GM18951 (cell line): Measurements from ENCODE around the gene VTI1A.

Experiments
- POLR2A ChIP-seq: IDR thresholded peaks from 4 replicates; pipeline ENCODE4 v1.6.1; 2011; ENCODE audit warnings: mild to moderate bottlenecking; ENCODE audit not compliant: insufficient read length, insufficient read depth; ENCODE audit errors: extremely low read depth
- in situ Hi-C: fragments of 300-500 bp; cut with MboI; formaldehyde crosslinking; loops from one replicate; pipeline ENCODE4 v1.12.0; 2022; ENCODE audit warnings: low sequenced_read_pairs, mixed read lengths, inconsistent platforms; ENCODE audit not compliant: unreplicated experiment

Gene VTI1A

DNA sequence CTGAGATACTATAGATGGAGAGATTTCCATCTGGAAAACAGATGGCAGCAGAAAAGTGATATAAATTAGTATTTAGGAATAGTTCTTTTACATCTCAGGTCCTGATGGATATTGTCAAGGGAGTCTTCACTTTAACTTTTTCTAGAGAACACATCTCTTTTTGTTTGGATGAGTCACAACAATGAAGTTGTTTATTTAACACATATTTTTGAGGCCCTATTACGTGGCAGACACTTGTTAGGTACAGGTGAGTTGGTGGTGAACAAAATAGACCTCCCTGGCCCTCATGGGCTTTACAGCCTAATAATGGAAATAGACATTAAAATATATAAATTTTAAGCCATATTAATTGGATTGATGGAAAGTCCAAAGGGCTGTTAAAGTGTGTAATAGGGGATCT lies 168.3 kb downstream of the VTI1A start:
- no peak for TF ChIP-seq POLR2A
- in situ Hi-C loops, result no loop called here

DNA sequence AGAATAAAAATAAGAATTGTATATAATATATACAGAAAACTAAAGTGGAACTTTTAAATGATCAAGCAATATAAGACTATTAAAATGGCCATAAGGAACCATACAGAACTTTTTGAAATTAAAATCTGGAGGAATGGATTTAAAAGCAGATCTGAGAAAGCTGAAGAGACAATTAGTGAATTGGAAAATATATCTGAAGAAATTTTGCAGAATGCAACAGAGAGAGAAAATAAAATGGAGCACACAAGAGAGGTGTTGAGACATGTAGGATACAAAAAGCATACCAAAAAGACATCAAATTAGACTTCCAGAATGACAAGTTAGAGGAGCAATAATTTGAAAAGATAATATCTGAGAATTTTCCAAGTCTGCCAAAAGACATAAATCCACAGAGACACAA lies 169.6 kb downstream of the VTI1A start:
- in situ Hi-C loops, result no loop called here
- TF ChIP-seq POLR2A, result no peak

DNA sequence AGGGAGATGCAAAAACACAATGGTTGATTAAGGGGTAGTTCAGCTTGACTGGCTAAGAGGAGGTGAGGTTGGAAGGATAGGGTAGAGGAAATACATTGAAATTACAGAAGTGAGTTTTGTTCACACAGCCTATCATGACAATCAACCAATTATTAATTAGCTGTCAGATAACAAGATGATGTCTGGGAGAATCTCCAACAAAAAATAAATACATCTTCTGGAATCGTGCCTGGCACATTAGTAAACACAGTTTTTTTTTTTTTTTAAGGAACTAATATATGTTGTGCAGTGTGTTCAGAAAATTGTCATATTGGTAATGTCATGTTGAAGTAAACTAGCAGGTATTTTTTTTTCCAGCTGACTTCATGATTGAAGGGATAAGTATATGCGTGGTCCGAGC lies 171.8 kb downstream of the VTI1A start:
- in situ Hi-C loops, result no loop called here
- TF ChIP-seq POLR2A, result no peak

DNA sequence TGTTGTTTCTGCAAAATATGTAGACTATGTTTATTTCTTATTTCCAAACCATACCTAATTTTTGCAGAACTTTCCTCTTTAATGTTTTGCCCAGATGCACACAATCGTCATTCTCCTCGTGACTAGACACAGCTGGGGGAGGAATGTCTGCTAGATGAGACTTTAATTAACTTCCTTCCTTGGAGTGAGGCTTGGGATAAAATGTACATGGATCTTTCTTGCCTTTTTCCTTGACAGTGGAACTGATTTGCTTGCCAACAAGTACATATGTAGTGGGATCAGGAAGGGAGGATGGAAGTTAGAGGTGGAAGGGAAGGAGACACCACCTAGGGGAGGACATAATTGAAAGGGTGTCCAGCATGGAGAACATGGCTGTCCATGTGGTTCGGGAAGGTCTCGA lies 172.5 kb downstream of the VTI1A start:
- in situ Hi-C loops, result no loop called here
- no peak for TF ChIP-seq POLR2A

DNA sequence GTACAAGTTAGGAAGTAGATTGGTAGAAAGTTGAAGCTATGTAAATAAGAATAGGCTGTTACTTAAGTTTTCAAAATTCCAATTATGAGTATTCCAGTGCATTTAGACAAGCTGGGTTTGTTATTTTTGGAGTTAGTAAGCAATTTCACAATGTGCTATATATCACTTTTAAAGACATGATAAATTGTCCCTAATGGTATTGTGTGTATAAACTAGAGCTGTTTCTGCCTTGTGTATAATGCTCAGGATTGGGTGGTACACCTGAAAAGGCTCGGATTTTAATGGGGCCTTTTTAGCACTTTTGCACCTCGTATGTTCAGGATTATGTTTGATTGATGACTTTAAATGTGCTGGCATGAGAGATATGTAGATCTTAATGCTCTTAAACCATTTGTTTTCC lies 175.8 kb downstream of the VTI1A start:
- in situ Hi-C loops, result no loop called here
- TF ChIP-seq POLR2A, result no peak

DNA sequence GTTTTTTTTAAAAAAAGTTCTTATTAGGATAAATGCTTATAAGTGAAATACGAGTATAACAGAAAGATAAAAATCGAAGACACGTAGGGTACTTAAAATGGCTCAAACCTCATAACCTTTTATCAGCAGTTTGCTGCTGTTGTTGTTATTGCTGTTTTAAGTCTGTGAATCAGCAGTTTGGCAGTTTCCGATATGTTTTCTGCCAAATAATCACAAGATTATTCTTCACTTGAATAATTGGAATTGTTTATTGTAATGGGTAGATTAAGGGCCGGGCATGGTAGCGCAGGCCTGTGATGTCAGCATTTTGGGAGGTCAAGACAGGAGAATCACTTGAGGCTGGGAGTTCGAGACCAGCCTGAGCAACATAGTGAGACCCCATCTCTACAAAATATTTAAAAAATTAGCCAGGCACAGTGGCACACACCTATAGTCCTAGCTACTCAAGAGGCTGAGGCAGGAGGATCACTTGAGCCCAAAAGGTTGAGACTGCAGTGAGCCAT lies 177.6 kb downstream of the VTI1A start:
- in situ Hi-C loops, result no loop called here
- TF ChIP-seq POLR2A, result no peak

DNA sequence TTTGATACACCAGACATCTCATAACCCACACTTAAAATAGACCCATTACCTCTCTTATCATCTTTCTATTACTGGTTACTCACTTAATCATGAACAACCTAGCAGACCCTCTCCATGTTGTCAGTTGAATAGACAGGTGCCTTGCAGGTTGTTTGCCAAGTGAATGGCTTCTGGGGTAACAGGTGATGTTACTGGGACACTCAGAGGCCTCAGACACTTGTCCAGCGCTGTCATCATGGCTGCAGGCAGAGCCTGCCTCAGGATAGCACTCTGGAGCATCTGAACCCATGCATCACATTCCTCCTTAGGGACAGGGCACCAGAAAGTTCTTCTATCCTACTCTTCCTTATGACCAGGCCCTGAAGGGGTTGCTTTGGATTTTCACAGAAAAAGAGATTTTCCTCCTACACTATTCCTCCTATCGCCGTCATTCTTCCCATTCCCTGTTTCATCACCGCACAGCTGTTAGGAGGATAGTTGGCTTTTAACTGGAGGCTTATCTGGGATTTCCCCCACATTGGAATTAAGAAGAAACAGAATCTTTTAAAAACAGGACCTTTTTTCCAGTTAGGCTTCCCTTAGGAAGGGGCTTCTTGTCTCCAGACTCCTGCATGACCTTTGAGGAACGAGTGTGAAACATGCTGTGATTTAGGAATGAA lies 182.1 kb downstream of the VTI1A start:
- in situ Hi-C loops, result no loop called here
- TF ChIP-seq POLR2A, result no peak

DNA sequence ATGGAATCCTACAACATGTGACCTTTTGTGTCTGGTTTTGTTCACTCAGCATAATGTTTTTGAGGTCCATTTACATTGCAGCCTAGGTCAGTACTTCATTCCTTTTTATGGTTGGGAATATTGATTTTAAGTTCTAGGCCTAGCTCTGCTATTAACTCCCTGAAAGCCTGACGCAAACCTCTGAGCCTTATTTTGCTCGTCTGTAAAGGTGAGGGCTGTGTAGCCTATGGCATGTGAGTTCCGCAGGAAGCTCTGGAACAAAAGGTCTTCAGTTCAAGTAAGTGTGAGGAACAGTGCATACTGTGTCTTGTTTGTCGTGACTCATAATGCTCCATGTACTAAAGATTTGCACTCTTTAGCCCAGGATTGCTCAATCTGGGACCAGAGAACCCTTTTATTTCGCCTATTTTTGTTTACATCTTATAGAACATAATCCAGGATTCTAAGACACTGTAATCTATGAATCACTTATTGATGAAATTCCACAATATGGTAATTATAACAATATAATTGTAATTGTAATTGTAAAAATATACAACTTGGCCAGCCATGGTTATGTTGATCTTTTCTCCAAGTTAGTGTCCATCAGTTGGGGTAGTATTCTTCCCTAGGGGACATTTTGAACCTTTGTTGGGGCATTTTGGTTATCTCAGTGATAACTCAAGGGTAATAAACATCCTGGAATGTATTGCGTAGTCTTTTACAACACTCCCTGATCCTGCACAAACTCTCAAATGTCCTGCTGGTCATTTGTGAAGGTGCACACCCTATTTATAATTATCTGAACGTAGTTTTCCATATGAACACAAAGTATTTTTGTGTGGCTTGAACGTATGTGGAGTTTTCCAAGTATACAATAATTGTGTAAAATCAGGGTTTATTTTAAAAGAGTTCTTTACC lies 184.7 kb downstream of the VTI1A start:
- in situ Hi-C loops, result no loop called here
- TF ChIP-seq POLR2A, result no peak

DNA sequence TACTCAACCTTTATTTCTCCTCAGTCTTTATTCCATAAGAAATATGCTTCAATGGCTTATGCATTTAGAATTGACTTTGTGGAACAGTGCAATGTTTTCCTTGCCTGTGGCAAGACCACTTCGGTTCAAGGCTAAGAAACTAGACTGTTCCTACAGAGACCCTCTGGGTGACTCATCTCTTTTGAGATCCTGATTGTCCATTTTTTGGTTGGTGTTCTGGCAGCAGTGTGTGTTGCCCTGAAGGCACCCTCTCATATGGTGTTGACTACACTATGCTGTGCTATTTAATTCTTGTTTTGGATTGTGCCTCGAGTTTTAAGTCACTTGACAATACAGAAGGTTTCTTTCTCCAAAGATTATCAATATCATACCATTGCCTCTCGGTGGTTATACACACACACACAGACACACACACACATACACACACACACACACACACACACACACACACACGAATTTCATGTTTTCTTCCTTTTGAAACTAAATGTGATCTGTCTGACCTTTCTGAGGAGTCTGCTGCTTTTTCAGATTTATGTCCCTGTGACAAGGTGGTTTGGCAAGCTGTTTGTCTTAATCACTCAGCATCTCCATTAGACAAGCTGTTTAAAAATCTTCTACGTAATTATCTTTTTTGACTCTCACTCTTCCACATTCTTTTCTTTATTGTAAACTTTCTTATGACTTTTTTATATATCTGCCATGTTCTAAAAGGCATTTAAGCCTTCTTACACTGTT lies 187.2 kb downstream of the VTI1A start:
- TF ChIP-seq POLR2A, result no peak
- in situ Hi-C loops, result no loop called here

DNA sequence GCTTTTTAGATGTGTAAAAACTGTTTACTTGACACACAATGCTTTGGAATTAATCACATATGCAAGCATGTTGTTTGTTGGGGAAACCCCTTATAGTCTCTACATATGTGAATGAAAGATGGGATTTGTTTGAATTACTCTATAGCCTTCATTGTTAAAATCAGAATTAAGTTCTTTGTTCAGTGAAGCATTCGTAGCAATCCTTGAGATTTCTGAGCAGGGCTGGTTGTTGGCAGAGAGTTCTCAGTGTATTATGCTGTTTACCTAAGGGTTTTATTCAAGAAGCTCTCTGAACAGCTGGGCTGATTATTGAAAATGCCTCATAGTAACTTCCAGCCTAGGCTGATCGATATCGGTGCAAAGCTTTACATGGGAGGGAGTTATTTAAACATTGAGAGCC lies 190.9 kb downstream of the VTI1A start:
- TF ChIP-seq POLR2A, result no peak
- in situ Hi-C loops, result no loop called here

DNA sequence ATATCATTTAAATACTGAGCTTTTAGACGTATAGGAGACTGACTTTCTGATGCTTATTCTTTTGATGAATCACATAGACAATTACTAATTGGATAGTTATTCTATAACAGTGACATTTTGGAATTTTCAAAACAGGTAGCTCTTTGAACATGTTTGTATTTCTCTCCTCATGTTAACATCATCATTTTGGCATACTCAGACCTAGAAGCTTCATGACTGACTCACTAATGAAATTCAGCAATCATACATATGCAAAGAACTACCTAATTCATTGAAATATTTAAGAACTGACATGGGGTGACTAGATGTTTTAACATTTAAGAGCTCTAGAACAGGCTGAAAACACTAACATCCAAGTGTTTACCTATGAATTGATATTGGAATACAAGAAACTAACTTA lies 192.3 kb downstream of the VTI1A start:
- in situ Hi-C loops, result no loop called here
- no peak for TF ChIP-seq POLR2A

DNA sequence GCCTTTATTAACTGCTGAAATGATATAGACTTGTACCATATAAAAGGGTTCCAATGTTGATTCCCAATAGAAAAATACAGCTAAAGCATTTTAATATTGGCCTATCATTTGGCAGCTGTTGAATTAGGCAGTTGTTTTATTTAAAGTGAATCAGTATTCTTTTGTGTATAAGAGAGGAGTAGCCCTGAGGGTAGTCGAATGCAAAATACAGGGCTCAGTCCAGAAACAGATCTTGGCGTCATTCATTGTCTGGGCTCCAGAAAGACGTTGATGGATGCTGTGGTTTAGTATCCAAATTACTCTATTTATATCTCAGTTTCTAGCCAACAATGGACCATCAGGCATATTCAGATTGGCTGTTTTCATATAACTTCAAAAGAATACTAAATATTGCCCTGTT lies 193.6 kb downstream of the VTI1A start:
- in situ Hi-C loops, result no loop called here
- TF ChIP-seq POLR2A, result no peak

DNA sequence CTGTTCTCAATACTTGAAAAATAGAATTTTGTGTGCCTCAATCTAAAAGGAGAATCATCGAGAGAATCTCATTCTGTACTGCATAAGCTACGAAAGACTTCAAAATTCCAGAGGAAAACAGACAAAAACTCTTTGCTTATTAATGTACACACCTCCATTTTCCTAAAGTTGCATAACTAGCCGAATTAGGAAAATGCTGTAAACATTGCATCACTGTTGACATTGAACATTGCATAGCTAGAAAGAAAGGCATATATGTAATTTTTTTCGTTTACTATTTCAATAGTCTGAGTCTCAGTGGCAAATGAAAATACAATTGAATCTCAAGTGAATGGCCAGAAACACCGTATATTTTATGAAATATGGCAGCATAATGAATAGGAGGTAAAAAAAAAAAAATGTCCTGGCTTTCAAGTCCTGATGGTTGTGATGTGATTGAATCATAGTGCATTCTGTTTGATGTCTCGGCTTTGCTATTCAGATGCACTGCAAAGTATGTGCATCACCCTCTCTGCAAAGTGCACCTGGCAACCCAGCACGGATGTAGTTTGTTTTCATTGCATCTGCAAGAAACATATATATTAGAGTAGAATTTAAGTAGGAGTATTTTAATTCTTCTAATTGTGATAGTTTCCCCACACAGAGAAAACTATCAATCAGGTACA lies 196.7 kb downstream of the VTI1A start:
- in situ Hi-C loops, result no loop called here
- no peak for TF ChIP-seq POLR2A
